ENCODE results near the gene IGFALS. TPM values are rescaled to one million over a fixed set of nuclear protein-coding genes. Genes with fewer than 3 reads are reported as not detected.

The IGFALS gene
- total and polyA plus RNA-seq, 2 experiments from 2014 or later, result 0.16 TPM; not detected in 1

DNA sequence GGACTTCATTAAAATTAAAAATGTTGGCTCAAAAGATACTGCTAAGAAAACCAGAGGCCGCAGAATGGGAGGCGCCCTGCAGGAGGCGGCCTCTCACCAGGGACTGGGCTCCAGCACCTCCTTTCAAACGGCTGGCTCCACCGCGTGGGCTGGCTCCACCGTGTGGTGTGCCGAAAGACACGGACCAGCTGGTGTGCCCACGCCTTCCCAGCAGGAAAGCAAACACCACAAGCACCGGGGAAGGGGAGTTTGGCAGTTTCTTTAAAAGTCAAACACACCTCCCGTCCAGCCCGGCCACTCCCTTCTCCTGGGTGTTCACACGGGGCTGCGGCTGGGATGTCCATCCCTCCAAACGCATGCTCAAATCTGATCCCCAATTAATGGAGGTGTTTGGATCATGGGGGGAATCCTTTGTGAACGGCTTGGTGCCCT lies 19.2 kb upstream of the IGFALS start:
- TF ChIP-seq, protein P1, sequence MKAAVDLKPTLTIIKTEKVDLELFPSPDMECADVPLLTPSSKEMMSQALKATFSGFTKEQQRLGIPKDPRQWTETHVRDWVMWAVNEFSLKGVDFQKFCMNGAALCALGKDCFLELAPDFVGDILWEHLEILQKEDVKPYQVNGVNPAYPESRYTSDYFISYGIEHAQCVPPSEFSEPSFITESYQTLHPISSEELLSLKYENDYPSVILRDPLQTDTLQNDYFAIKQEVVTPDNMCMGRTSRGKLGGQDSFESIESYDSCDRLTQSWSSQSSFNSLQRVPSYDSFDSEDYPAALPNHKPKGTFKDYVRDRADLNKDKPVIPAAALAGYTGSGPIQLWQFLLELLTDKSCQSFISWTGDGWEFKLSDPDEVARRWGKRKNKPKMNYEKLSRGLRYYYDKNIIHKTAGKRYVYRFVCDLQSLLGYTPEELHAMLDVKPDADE (IDR thresholded peaks at IDR 0.05), result no peak
- TF ChIP-seq, protein P2, sequence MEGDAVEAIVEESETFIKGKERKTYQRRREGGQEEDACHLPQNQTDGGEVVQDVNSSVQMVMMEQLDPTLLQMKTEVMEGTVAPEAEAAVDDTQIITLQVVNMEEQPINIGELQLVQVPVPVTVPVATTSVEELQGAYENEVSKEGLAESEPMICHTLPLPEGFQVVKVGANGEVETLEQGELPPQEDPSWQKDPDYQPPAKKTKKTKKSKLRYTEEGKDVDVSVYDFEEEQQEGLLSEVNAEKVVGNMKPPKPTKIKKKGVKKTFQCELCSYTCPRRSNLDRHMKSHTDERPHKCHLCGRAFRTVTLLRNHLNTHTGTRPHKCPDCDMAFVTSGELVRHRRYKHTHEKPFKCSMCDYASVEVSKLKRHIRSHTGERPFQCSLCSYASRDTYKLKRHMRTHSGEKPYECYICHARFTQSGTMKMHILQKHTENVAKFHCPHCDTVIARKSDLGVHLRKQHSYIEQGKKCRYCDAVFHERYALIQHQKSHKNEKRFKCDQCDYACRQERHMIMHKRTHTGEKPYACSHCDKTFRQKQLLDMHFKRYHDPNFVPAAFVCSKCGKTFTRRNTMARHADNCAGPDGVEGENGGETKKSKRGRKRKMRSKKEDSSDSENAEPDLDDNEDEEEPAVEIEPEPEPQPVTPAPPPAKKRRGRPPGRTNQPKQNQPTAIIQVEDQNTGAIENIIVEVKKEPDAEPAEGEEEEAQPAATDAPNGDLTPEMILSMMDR (conservative IDR thresholded peaks at IDR 0.05; ENCODE audit: low read depth in 2 of 2), result peak; percentile 66 to 72
- DNase-seq (ENCODE audit: low spot score), result peak; percentile 78
- no peak overlapping the region for H3K27ac ChIP-seq (ENCODE audit: low read depth)
- no peaks in the 10 kb centered on the region for H3K9me2 ChIP-seq (ENCODE audit: insufficient read depth)
- H3K4me3 ChIP-seq, result no peak overlapping the region
- H3K4me3 Mint-ChIP-seq, result no peak overlapping the region
- H3F3A ChIP-seq (replicated peaks; ENCODE audit: low read depth), result no peaks in the 10 kb centered on the region; the same call in 1 of the 2 replicates
- no peaks in the 10 kb centered on the region; the same call in 1 of the 2 replicates for H3K79me2 ChIP-seq (replicated peaks; ENCODE audit: insufficient read depth)
- H3K4me2 ChIP-seq, result no peak overlapping the region
- no peaks in the 10 kb centered on the region for H3K4me1 ChIP-seq (ENCODE audit: insufficient read depth)
- peak; percentile 83 for ATAC-seq
- peaks cover 4% of the 10 kb centered on the region for H3K27me3 Mint-ChIP-seq (ENCODE audit: insufficient read depth, low read depth, poor library complexity)
- H3K36me3 ChIP-seq (ENCODE audit: insufficient read depth), result no peaks in the 10 kb centered on the region
- H3K27ac Mint-ChIP-seq, result no peak overlapping the region
- peaks cover 12% of the 10 kb centered on the region for H3K36me3 Mint-ChIP-seq (ENCODE audit: low read depth)
- no peaks in the 10 kb centered on the region for H3K9me3 Mint-ChIP-seq
- H4K20me1 ChIP-seq (replicated peaks; ENCODE audit: insufficient read depth), result no peaks in the 10 kb centered on the region; the same call in 1 of the 2 replicates
- no peaks in the 10 kb centered on the region for H3K4me1 Mint-ChIP-seq
- H3K27me3 ChIP-seq (ENCODE audit: insufficient read depth), result no peaks in the 10 kb centered on the region
- H2AFZ ChIP-seq, result no peak overlapping the region

DNA sequence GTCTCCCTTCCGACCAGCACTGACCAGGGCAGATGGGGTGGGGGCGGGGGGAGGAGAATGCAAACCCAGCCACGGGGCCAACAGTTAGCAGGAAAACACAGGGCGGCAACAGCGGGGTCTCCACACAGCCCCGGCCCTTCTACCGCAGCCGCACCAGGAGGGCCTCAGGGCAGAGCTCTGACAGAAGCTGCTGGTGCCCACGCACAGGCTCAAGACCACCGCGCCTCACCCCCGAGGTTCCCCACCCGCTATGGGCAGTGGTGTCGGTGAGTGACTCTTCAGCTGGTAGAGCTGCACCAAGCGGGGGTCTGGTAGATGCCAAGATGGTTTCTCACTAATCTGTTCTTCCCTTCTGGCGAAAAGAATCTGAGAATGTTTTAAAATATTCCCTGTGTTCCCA lies 17.0 kb upstream of the IGFALS start:
- Histone ChIP-seq H3K4me1 (ENCODE audit: insufficient read depth) (no peaks in the 10 kb centered on the region), H3K27me3 (ENCODE audit: insufficient read depth) (no peaks in the 10 kb centered on the region), H3K36me3 (ENCODE audit: insufficient read depth) (no peaks in the 10 kb centered on the region), H3K4me3 (no peak overlapping the region), H3K79me2 (replicated peaks; ENCODE audit: insufficient read depth) (no peaks in the 10 kb centered on the region; the same call in 1 of the 2 replicates), H3K27ac (ENCODE audit: low read depth) (no peak overlapping the region), H4K20me1 (replicated peaks; ENCODE audit: insufficient read depth) (no peaks in the 10 kb centered on the region; the same call in 1 of the 2 replicates), H3K4me2 (no peak overlapping the region), H3K9me2 (ENCODE audit: insufficient read depth) (no peaks in the 10 kb centered on the region), H3F3A (replicated peaks; ENCODE audit: low read depth) (no peaks in the 10 kb centered on the region; the same call in 1 of the 2 replicates), H2AFZ (no peak overlapping the region)
- DNase-seq (ENCODE audit: low spot score), result no peak
- Mint-ChIP-seq H3K27ac (no peak overlapping the region), H3K9me3 (peaks cover 8% of the 10 kb centered on the region; the same call in 2 of the 3 replicates), H3K4me3 (no peak overlapping the region), H3K27me3 (ENCODE audit: insufficient read depth, low read depth, poor library complexity) (peaks cover 4% of the 10 kb centered on the region), H3K4me1 (no peaks in the 10 kb centered on the region), H3K36me3 (ENCODE audit: low read depth) (peaks cover 30% of the 10 kb centered on the region)
- no peak for ATAC-seq
- TF ChIP-seq, protein P3, sequence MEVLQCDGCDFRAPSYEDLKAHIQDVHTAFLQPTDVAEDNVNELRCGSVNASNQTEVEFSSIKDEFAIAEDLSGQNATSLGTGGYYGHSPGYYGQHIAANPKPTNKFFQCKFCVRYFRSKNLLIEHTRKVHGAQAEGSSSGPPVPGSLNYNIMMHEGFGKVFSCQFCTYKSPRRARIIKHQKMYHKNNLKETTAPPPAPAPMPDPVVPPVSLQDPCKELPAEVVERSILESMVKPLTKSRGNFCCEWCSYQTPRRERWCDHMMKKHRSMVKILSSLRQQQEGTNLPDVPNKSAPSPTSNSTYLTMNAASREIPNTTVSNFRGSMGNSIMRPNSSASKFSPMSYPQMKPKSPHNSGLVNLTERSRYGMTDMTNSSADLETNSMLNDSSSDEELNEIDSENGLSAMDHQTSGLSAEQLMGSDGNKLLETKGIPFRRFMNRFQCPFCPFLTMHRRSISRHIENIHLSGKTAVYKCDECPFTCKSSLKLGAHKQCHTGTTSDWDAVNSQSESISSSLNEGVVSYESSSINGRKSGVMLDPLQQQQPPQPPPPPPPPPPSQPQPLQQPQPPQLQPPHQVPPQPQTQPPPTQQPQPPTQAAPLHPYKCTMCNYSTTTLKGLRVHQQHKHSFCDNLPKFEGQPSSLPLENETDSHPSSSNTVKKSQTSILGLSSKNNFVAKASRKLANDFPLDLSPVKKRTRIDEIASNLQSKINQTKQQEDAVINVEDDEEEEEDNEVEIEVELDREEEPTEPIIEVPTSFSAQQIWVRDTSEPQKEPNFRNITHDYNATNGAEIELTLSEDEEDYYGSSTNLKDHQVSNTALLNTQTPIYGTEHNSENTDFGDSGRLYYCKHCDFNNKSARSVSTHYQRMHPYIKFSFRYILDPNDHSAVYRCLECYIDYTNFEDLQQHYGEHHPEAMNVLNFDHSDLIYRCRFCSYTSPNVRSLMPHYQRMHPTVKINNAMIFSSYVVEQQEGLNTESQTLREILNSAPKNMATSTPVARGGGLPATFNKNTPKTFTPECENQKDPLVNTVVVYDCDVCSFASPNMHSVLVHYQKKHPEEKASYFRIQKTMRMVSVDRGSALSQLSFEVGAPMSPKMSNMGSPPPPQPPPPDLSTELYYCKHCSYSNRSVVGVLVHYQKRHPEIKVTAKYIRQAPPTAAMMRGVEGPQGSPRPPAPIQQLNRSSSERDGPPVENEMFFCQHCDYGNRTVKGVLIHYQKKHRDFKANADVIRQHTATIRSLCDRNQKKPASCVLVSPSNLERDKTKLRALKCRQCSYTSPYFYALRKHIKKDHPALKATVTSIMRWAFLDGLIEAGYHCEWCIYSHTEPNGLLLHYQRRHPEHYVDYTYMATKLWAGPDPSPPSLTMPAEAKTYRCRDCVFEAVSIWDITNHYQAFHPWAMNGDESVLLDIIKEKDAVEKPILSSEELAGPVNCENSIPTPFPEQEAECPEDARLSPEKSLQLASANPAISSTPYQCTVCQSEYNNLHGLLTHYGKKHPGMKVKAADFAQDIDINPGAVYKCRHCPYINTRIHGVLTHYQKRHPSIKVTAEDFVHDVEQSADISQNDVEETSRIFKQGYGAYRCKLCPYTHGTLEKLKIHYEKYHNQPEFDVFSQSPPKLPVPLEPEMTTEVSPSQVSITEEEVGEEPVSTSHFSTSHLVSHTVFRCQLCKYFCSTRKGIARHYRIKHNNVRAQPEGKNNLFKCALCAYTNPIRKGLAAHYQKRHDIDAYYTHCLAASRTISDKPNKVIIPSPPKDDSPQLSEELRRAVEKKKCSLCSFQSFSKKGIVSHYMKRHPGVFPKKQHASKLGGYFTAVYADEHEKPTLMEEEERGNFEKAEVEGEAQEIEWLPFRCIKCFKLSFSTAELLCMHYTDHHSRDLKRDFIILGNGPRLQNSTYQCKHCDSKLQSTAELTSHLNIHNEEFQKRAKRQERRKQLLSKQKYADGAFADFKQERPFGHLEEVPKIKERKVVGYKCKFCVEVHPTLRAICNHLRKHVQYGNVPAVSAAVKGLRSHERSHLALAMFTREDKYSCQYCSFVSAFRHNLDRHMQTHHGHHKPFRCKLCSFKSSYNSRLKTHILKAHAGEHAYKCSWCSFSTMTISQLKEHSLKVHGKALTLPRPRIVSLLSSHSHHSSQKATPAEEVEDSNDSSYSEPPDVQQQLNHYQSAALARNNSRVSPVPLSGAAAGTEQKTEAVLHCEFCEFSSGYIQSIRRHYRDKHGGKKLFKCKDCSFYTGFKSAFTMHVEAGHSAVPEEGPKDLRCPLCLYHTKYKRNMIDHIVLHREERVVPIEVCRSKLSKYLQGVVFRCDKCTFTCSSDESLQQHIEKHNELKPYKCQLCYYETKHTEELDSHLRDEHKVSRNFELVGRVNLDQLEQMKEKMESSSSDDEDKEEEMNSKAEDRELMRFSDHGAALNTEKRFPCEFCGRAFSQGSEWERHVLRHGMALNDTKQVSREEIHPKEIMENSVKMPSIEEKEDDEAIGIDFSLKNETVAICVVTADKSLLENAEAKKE (CRISPR knock-in tag; IDR thresholded peaks at IDR 0.05), result no peak
- TF ChIP-seq, protein P2 (conservative IDR thresholded peaks at IDR 0.05; ENCODE audit: low read depth in 2 of 2), result no peak
- TF ChIP-seq REST (IDR thresholded peaks at IDR 0.05; ENCODE audit: unreplicated experiment) (no peak), JUNB (IDR thresholded peaks at IDR 0.05; ENCODE audit: unreplicated experiment) (no peak)

All from GM23338 (cell line).